HCT116 (cell line): ENCODE results near the gene PPM1D.

Source experiments
- EZH2 ChIP-seq: fragments of 200-600 bp; sonication (generic); IDR thresholded peaks from 2 replicates; pipeline ENCODE4 v1.6.1; 2017; ENCODE audit warnings: antibody characterized with exemption, mixed run types
- POLR2A ChIP-seq: IDR thresholded peaks from 2 replicates; pipeline ENCODE4 v1.7.0; 2011; ENCODE audit warnings: borderline replicate concordance; ENCODE audit not compliant: insufficient read depth, insufficient read length; ENCODE audit errors: extremely low read depth
- TF ChIP-seq, protein P1 (sequence below), 3 experiments: fragments of 200-600 bp in 1 of 3; sonication (generic) in 1 of 3; IDR thresholded peaks in 2 of 3; conservative IDR thresholded peaks in 1 of 3; 2 replicates each; pipeline ENCODE4 v1.5.1; 2012 to 2017; ENCODE audit warnings: low read depth in 2 of 3, low read length in 2 of 3, antibody characterized with exemption in 1 of 3, borderline replicate concordance in 1 of 3, control low read depth in 1 of 3, mild to moderate bottlenecking in 1 of 3, mixed read lengths in 1 of 3, mixed run types in 1 of 3, moderate library complexity in 1 of 3; ENCODE audit not compliant: insufficient read depth in 1 of 3
- TF ChIP-seq, protein P2 (sequence below): IDR thresholded peaks from 2 replicates; pipeline ENCODE4 v1.6.1; 2012; ENCODE audit warnings: low read depth

- TF ChIP-seq, protein P1, sequence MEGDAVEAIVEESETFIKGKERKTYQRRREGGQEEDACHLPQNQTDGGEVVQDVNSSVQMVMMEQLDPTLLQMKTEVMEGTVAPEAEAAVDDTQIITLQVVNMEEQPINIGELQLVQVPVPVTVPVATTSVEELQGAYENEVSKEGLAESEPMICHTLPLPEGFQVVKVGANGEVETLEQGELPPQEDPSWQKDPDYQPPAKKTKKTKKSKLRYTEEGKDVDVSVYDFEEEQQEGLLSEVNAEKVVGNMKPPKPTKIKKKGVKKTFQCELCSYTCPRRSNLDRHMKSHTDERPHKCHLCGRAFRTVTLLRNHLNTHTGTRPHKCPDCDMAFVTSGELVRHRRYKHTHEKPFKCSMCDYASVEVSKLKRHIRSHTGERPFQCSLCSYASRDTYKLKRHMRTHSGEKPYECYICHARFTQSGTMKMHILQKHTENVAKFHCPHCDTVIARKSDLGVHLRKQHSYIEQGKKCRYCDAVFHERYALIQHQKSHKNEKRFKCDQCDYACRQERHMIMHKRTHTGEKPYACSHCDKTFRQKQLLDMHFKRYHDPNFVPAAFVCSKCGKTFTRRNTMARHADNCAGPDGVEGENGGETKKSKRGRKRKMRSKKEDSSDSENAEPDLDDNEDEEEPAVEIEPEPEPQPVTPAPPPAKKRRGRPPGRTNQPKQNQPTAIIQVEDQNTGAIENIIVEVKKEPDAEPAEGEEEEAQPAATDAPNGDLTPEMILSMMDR (IDR thresholded peaks at IDR 0.05 in 2 of 3, conservative IDR thresholded peaks at IDR 0.05 in 1 of 3; ENCODE audit: borderline replicate concordance in 1 of 3, insufficient read depth in 1 of 3, low read depth in 2 of 3, low read length in 2 of 3), result peak; percentile 48 to 56 (median 50); a peak in 5 of 6 replicates
- TF ChIP-seq, protein P2, sequence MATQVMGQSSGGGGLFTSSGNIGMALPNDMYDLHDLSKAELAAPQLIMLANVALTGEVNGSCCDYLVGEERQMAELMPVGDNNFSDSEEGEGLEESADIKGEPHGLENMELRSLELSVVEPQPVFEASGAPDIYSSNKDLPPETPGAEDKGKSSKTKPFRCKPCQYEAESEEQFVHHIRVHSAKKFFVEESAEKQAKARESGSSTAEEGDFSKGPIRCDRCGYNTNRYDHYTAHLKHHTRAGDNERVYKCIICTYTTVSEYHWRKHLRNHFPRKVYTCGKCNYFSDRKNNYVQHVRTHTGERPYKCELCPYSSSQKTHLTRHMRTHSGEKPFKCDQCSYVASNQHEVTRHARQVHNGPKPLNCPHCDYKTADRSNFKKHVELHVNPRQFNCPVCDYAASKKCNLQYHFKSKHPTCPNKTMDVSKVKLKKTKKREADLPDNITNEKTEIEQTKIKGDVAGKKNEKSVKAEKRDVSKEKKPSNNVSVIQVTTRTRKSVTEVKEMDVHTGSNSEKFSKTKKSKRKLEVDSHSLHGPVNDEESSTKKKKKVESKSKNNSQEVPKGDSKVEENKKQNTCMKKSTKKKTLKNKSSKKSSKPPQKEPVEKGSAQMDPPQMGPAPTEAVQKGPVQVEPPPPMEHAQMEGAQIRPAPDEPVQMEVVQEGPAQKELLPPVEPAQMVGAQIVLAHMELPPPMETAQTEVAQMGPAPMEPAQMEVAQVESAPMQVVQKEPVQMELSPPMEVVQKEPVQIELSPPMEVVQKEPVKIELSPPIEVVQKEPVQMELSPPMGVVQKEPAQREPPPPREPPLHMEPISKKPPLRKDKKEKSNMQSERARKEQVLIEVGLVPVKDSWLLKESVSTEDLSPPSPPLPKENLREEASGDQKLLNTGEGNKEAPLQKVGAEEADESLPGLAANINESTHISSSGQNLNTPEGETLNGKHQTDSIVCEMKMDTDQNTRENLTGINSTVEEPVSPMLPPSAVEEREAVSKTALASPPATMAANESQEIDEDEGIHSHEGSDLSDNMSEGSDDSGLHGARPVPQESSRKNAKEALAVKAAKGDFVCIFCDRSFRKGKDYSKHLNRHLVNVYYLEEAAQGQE, result peak; percentile 68
- no peak for TF ChIP-seq POLR2A
- no peak for TF ChIP-seq EZH2
Measured at GRCh38 chr17:60586288-60586974, 13.6 kb upstream of the PPM1D start.
